Fibroblast of lung (primary cell): ENCODE data around the gene KLRC2.

Experiments
- EZH2 ChIP-seq: IDR thresholded peaks from 2 replicates; pipeline ENCODE4 v1.5.1; 2012; ENCODE audit warnings: low read length, control low read depth, mild to moderate bottlenecking; ENCODE audit errors: missing control alignments
- TF ChIP-seq, protein P1 (sequence below), 2 donors: IDR thresholded peaks in 1 of 2; conservative IDR thresholded peaks in 1 of 2; 1 replicate in 1 of 2; 2 replicates in 1 of 2; pipeline ENCODE4 v1.5.1; 2011 to 2012; ENCODE audit warnings: low read length in 2 of 2, control low read depth in 1 of 2, inconsistent platforms in 1 of 2, low read depth in 1 of 2, mild to moderate bottlenecking in 1 of 2

DNA sequence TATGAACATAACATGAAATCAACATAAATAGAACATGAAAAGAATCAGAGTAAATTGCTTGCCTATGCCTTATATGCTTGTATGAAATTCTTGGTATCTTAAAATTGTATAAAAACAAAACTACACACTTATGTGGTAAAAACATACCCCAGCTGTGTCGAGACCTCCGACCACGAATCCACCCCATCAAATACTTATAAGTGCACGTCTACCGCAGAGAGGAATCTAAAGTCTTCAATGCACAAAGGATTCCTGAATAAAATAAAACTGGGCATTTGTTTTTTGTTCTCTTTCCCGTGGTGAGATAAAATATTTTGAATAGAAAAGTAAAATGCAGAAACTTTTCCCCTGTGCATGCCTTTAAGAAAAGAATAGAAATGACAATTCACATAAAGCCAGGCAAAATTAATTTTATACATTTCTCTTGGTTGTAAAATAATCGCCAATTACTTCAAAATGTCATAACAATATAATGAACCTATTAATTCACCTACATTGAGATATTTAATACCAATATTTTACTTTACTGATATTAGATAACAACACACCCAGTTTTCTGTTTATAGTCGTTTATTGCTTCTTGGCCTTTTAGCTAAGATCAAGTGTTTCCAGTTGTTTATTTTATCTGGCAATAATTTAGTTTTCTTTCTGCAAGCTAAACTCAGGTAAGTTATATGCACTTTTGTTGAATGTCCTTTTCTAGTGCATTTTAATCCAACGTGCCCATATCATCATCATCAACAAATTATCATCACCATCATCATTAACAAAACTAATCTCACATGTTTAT lies 47.0 kb downstream of the KLRC2 start:
- TF ChIP-seq, protein P1, sequence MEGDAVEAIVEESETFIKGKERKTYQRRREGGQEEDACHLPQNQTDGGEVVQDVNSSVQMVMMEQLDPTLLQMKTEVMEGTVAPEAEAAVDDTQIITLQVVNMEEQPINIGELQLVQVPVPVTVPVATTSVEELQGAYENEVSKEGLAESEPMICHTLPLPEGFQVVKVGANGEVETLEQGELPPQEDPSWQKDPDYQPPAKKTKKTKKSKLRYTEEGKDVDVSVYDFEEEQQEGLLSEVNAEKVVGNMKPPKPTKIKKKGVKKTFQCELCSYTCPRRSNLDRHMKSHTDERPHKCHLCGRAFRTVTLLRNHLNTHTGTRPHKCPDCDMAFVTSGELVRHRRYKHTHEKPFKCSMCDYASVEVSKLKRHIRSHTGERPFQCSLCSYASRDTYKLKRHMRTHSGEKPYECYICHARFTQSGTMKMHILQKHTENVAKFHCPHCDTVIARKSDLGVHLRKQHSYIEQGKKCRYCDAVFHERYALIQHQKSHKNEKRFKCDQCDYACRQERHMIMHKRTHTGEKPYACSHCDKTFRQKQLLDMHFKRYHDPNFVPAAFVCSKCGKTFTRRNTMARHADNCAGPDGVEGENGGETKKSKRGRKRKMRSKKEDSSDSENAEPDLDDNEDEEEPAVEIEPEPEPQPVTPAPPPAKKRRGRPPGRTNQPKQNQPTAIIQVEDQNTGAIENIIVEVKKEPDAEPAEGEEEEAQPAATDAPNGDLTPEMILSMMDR (conservative IDR thresholded peaks at IDR 0.05 in 1 of 2, IDR thresholded peaks at IDR 0.05 in 1 of 2; ENCODE audit: low read depth in 1 of 2, low read length in 2 of 2), result no peak
- no peak for TF ChIP-seq EZH2
